Keratinocyte (primary cell): Measurements from ENCODE around the gene RRAS. TPM values are rescaled to one million over a fixed set of nuclear protein-coding genes. Genes with fewer than 3 reads are reported as not detected.
A peak's percentile ranks its signal among the peaks of the same experiment; 100 is the strongest.

Experiments
- DNase-seq: peaks from one replicate; pipeline ENCODE4 v3.0.0-alpha.2; 2011; ENCODE audit warnings: low read depth, missing footprints, low spot score
- FAIRE-seq: peaks from 2 replicates; lab custom pipeline; 2011; peaks lifted over from hg19 to GRCh38; lab: Jason Lieb, UNC
- H2AFZ ChIP-seq: 2 replicates; pipeline ENCODE4 v1.6.0; 2012; ENCODE audit warnings: low read length, control low read depth, inconsistent platforms; ENCODE audit not compliant: control insufficient read depth
- H3K27ac ChIP-seq: 2 replicates; pipeline ENCODE4 v1.5.1; 2011; ENCODE audit warnings: low read length; ENCODE audit not compliant: control insufficient read depth, insufficient read depth
- H3K27me3 ChIP-seq: 3 replicates; pipeline ENCODE4 v1.6.0; 2011; ENCODE audit warnings: low read length; ENCODE audit not compliant: control insufficient read depth, insufficient read depth; ENCODE audit errors: extremely low read depth
- H3K36me3 ChIP-seq, 2 experiments: 2 replicates in 1 of 2; 3 replicates in 1 of 2; pipeline ENCODE4 v1.5.1; 2011; ENCODE audit warnings: low read length in 2 of 2, mild to moderate bottlenecking in 1 of 2; ENCODE audit not compliant: control insufficient read depth in 2 of 2, insufficient read depth in 2 of 2; ENCODE audit errors: extremely low read depth in 1 of 2
- H3K4me1 ChIP-seq: 3 replicates; pipeline ENCODE4 v1.5.1; 2011; ENCODE audit warnings: low read length; ENCODE audit not compliant: control insufficient read depth, insufficient read depth; ENCODE audit errors: extremely low read depth
- H3K4me2 ChIP-seq: 3 replicates; pipeline ENCODE4 v1.6.0; 2011; ENCODE audit warnings: low read depth, low read length; ENCODE audit not compliant: control insufficient read depth, insufficient read depth; ENCODE audit errors: extremely low read depth
- H3K4me3 ChIP-seq, 3 experiments: fragments of 200-600 bp in 1 of 3; sonication (generic) in 1 of 3; 2 replicates in 2 of 3; 3 replicates in 1 of 3; pipeline ENCODE4 v1.5.1; 2011 to 2016; ENCODE audit warnings: low read length in 3 of 3, mild to moderate bottlenecking in 3 of 3, control low read depth in 2 of 3, inconsistent platforms in 1 of 3, low read depth in 1 of 3, mixed read lengths in 1 of 3, mixed run types in 1 of 3, moderate library complexity in 1 of 3; ENCODE audit not compliant: control insufficient read depth in 2 of 3, insufficient read depth in 2 of 3; ENCODE audit errors: extremely low read depth in 1 of 3
- H3K79me2 ChIP-seq: 2 replicates; pipeline ENCODE4 v1.6.0; 2012; ENCODE audit warnings: low read length; ENCODE audit not compliant: control insufficient read depth, insufficient read depth
- H3K9ac ChIP-seq: 3 replicates; pipeline ENCODE4 v1.6.0; 2011; ENCODE audit warnings: low read length; ENCODE audit not compliant: control insufficient read depth, insufficient read depth; ENCODE audit errors: extremely low read depth
- H3K9me1 ChIP-seq: 3 replicates; pipeline ENCODE4 v1.6.0; 2011; ENCODE audit warnings: low read length; ENCODE audit not compliant: control insufficient read depth, insufficient read depth; ENCODE audit errors: extremely low read depth
- H3K9me3 ChIP-seq: 2 replicates; pipeline ENCODE4 v1.5.1; 2012; ENCODE audit warnings: low read depth, low read length; ENCODE audit not compliant: control insufficient read depth
- H4K20me1 ChIP-seq: 3 replicates; pipeline ENCODE4 v1.6.0; 2011; ENCODE audit warnings: low read length; ENCODE audit not compliant: control insufficient read depth, insufficient read depth; ENCODE audit errors: extremely low read depth
- CTCF ChIP-seq, 3 experiments: IDR thresholded peaks in 1 of 3; conservative IDR thresholded peaks in 1 of 3; optimal IDR thresholded peaks in 1 of 3; 2 replicates in 2 of 3; 3 replicates in 1 of 3; pipeline versions ENCODE3 to v1.5.1; 2011; ENCODE audit warnings: low read length in 3 of 3, mild to moderate bottlenecking in 3 of 3, moderate library complexity in 2 of 3, control low read depth in 1 of 3, inconsistent platforms in 1 of 3; ENCODE audit not compliant: insufficient read depth in 2 of 3; ENCODE audit errors: extremely low read depth in 1 of 3
- EZH2 ChIP-seq: IDR thresholded peaks from one replicate; pipeline ENCODE4 v1.6.1; 2012; ENCODE audit warnings: inconsistent platforms, mild to moderate bottlenecking, low read length, moderate library complexity
- dilution Hi-C: fragments of 300-500 bp; cut with MboI; formaldehyde crosslinking; loops from one replicate; pipeline ENCODE4 v1.7.0; 2020; ENCODE audit warnings: low sequenced_read_pairs; ENCODE audit not compliant: extremely low pct_ligation_motif_present
- polyA plus RNA-seq, 5 experiments: library from polyadenylated mRNA; depleted of rRNA in 3 of 5; stranded (reverse) in 3 of 5; stranded (forward) in 1 of 5; unstranded in 1 of 5; fragments of >200 nt; gene quantifications; 1 replicate in 1 of 5; 2 replicates in 3 of 5; 3 replicates in 1 of 5; pipeline versions ENCODE4 v1.2.1 to v1.2.3, GENCODE V29; 2011 to 2012; ENCODE audit warnings: missing spikeins in 2 of 5, low read depth in 1 of 5, low replicate concordance in 1 of 5

RRAS gene
- polyA plus RNA-seq, 1 donor (not counting 4 experiments of a cell fraction or from before 2014, with no cell fraction given): 98.1 TPM

- H4K20me1 ChIP-seq: peaks cover 27% of the 10 kb centered on the region
- peaks cover 47% of the 10 kb centered on the region for H3K79me2 ChIP-seq
- DNase-seq (no peak), FAIRE-seq (no peak)
- H3K4me1 ChIP-seq: peaks cover 24% of the 10 kb centered on the region
- TF ChIP-seq CTCF (optimal IDR thresholded peaks at IDR 0.05 in 1 of 3, IDR thresholded peaks at IDR 0.05 in 1 of 3, conservative IDR thresholded peaks at IDR 0.05 in 1 of 3; ENCODE audit: extremely low read depth in 1 of 3, insufficient read depth in 2 of 3, low read length in 3 of 3) (no peak), EZH2 (no peak)
- H3K9ac ChIP-seq: peak within 1 kb of the TSS; percentile 99
- peak within 1 kb of the TSS; percentile 99 for H3K27ac ChIP-seq
- H3K36me3 ChIP-seq: peaks cover 16% of the 10 kb centered on the region in 2 experiments
- H3K9me1 ChIP-seq: no peaks in the 10 kb centered on the region
- peak within 1 kb of the TSS; percentile 99 for H2AFZ ChIP-seq
- H3K9me3 ChIP-seq: no peaks in the 10 kb centered on the region
- peak within 1 kb of the TSS; percentile 98 for H3K4me2 ChIP-seq
- peak within 1 kb of the TSS; percentile 90 to 97 (median 96) for H3K4me3 ChIP-seq
- no peaks in the 10 kb centered on the region for H3K27me3 ChIP-seq
- dilution Hi-C loops: no loop called here
These were observed 37.4 kb upstream of the RRAS start, which contains the start of gene PRMT1 for GRCh38 chr19:49677231-49677900. TSS of gene PRMT1 (plus strand) at chr19:49677271. CDS start at chr19:49677281, 10 bp downstream.

- H3K4me3 ChIP-seq: peak overlapping the region; percentile 90 to 97 (median 96)
- H3K79me2 ChIP-seq: peaks cover 43% of the 10 kb centered on the region
- peaks cover 10 to 11% of the 10 kb centered on the region in 2 experiments for H3K36me3 ChIP-seq
- no peak for TF ChIP-seq EZH2
- no peak for TF ChIP-seq CTCF (optimal IDR thresholded peaks at IDR 0.05 in 1 of 3, IDR thresholded peaks at IDR 0.05 in 1 of 3, conservative IDR thresholded peaks at IDR 0.05 in 1 of 3; ENCODE audit: extremely low read depth in 1 of 3, insufficient read depth in 2 of 3, low read length in 3 of 3)
- H3K9ac ChIP-seq: peak overlapping the region; percentile 99
- peaks cover 24% of the 10 kb centered on the region for H3K4me1 ChIP-seq
- H3K9me3 ChIP-seq: no peaks in the 10 kb centered on the region
- peak overlapping the region; percentile 16 for H3K4me2 ChIP-seq
- dilution Hi-C loops: no loop called here
- H3K27ac ChIP-seq: peak overlapping the region; percentile 99
- no peaks in the 10 kb centered on the region for H3K9me1 ChIP-seq
- H3K27me3 ChIP-seq: no peaks in the 10 kb centered on the region
- H2AFZ ChIP-seq: peak overlapping the region; percentile 36
- peaks cover 25% of the 10 kb centered on the region for H4K20me1 ChIP-seq
- FAIRE-seq (peak; percentile 81), DNase-seq (peak; percentile 100)
These were observed 36.9 kb upstream of the RRAS start for GRCh38 chr19:49676784-49677230.
